Measurements from ENCODE around the gene P3H3. TPM values are rescaled to one million over a fixed set of nuclear protein-coding genes. Genes with fewer than 3 reads are reported as not detected.

The P3H3 gene
- total and polyA plus RNA-seq, 9 of the 15 experiments (the other 6 are each of a cell fraction or from before 2014, with no cell fraction given), result 0.03 to 15.0 (median 4.8) TPM

- H2AFZ ChIP-seq (ENCODE audit: low read depth, low read length), result peak overlapping the region; percentile 67
- H3K4me1 ChIP-seq (replicated peaks in 1 of 2; ENCODE audit: control insufficient read depth in 2 of 2, insufficient read depth in 2 of 2, low read length in 2 of 2), result peaks cover 10 to 45% of the 10 kb centered on the region in 2 experiments; a peak in 4 of 5 replicates
- no peaks in the 10 kb centered on the region for H3K27me3 ChIP-seq (ENCODE audit: control insufficient read depth in 2 of 2, insufficient read depth in 2 of 2, low read length in 2 of 2)
- no peaks in the 10 kb centered on the region for H3K9me1 ChIP-seq (ENCODE audit: control insufficient read depth, insufficient read depth, low read length)
- intact Hi-C loops (cut with micrococcal nuclease), result no loop called here
- no peaks in the 10 kb centered on the region for H3K9me3 ChIP-seq (replicated peaks; ENCODE audit: control insufficient read depth, insufficient read depth, low read depth, low read length)
- ChIA-PET POLR2A (interaction anchor here (0.8 to 4.8 kb wide), 8 partner anchors 8 to 26 kb away, joined by 3 to 39 read pairs (median 4); partner anchors contain the start of genes CDCA3, TPI1 and USP5), CTCF (ENCODE audit: low intra/inter-chr PET ratio) (interaction anchor here (0.7 kb wide), 1 partner anchor 64 kb away, joined by 5 read pairs; no protein-coding TSS in a partner anchor)
- no peak overlapping the region for H3K4me3 ChIP-seq
- H3K9ac ChIP-seq (ENCODE audit: insufficient read depth in 1 of 2, low read depth in 2 of 2, low read length in 2 of 2), result peak overlapping the region in 1 of 2 experiments; percentile 72; a peak in 3 of 4 replicates
- in situ Hi-C loops (cut with MboI), result no loop called here
- H3K36me3 ChIP-seq (ENCODE audit: control insufficient read depth, insufficient read depth, low read length), result peaks cover 71% of the 10 kb centered on the region; the same call in 2 of the 3 replicates
- no TSS peak for BruUV-seq (replicated peaks)
- peak; percentile 60 to 77 (median 70) for DNase-seq (ENCODE audit: extremely low read depth in 1 of 4, low spot score in 3 of 4)
- FAIRE-seq, result peak; percentile 81
- no peaks in the 10 kb centered on the region; the same call in 1 of the 2 replicates for H4K20me1 ChIP-seq (replicated peaks; ENCODE audit: control insufficient read depth, insufficient read depth, low read length)
- WGBS (ENCODE audit: insufficient coverage, low coverage, missing lambda C conversion rate), result 38% methylated on average over 14 of the region's 16 CpGs
- peak; percentile 93 for ATAC-seq
- H3K4me2 ChIP-seq (ENCODE audit: insufficient read depth, low read length), result no peak overlapping the region
- H3K79me2 ChIP-seq (ENCODE audit: control insufficient read depth, insufficient read depth, low read length), result no peaks in the 10 kb centered on the region
- peak overlapping the region; percentile 57; the same call in 2 of the 3 replicates for H3K27ac ChIP-seq (ENCODE audit: extremely low read depth, low read depth, low read length)
- no peak for TF ChIP-seq HDAC2 (IDR thresholded peaks at IDR 0.05)
- no peak for TF ChIP-seq STAG1 (CRISPR knock-in tag; IDR thresholded peaks at IDR 0.05; ENCODE audit: borderline replicate concordance)
- TF ChIP-seq MAX (CRISPR knock-in tag; IDR thresholded peaks at IDR 0.05), result peak; percentile 95
- TF ChIP-seq REST (IDR thresholded peaks at IDR 0.05; ENCODE audit: borderline replicate concordance), result peak; percentile 21; the same call in 1 of the 2 replicates
- no peak for TF ChIP-seq REST (CRISPR knock-in tag; IDR thresholded peaks at IDR 0.05; ENCODE audit: low read depth)
- peak; percentile 46; the same call in 1 of the 2 replicates for TF ChIP-seq MYC (IDR thresholded peaks at IDR 0.05; ENCODE audit: low read depth, low read length)
- no peak for TF ChIP-seq MYC (CRISPR knock-in tag; IDR thresholded peaks at IDR 0.05; ENCODE audit: borderline replicate concordance, low read depth)
- peak; percentile 32; the same call in 1 of the 2 replicates for TF ChIP-seq ZBTB7A (IDR thresholded peaks at IDR 0.05; ENCODE audit: borderline replicate concordance, control insufficient read depth, low read depth, low read length)
- TF ChIP-seq E2F6 (IDR thresholded peaks at IDR 0.05; ENCODE audit: borderline replicate concordance in 1 of 2, extremely low read depth in 1 of 2, insufficient read depth in 1 of 2, insufficient read length in 1 of 2, low read depth in 1 of 2, low read length in 1 of 2, poor library complexity in 1 of 2, severe bottlenecking in 1 of 2), result peak; percentile 51 to 61
These were observed 15.1 kb downstream of the P3H3 start for GRCh38 chr12:6843118-6843902.

Data from K562 (cell line).